ENCODE measurements around the gene BSN. TPM values are rescaled to one million over a fixed set of nuclear protein-coding genes. Genes with fewer than 3 reads are reported as not detected.
A peak's percentile ranks its signal among the peaks of the same experiment; 100 is the strongest.
"Not testable (repeated sequence)": the region's sequence is repeated elsewhere in the genome, so short reads cannot be mapped to it uniquely, and the experiment has no call there.

The BSN gene
- polyA plus RNA-seq, 10 donors = 0.63 to 1.2 (median 0.91) TPM

- peak in 1 of 3 donors; percentile 38 for DNase-seq
Measured at GRCh38 chr3:49673121-49673714, 118.9 kb downstream of the BSN start.

- DNase-seq = peak; percentile 94 to 97 (median 94)
Measured at GRCh38 chr3:49673715-49674496, 119.6 kb downstream of the BSN start, which contains the start of gene APEH. Gene APEH, plus strand, starts transcription at chr3:49674351. Its CDS starts 51 bp downstream, at chr3:49674402.

GRCh38 chr3:49674497-49674983 is 120.3 kb downstream of the BSN start:
- no peak for DNase-seq

- DNase-seq = no peak
Measured at GRCh38 chr3:49675912-49676311, 121.6 kb downstream of the BSN start.

- DNase-seq = no peak
Measured at GRCh38 chr3:49680493-49681231, 126.4 kb downstream of the BSN start.

GRCh38 chr3:49681232-49681522 is 126.9 kb downstream of the BSN start:
- no peak for DNase-seq

GRCh38 chr3:49681543-49681942 is 127.3 kb downstream of the BSN start:
- DNase-seq = no peak

GRCh38 chr3:49683162-49683561 is 128.9 kb downstream of the BSN start:
- DNase-seq = no peak

- DNase-seq = not testable (repeated sequence)
Measured at GRCh38 chr3:49684453-49684852, 130.2 kb downstream of the BSN start.

GRCh38 chr3:49685103-49685502 is 130.8 kb downstream of the BSN start:
- DNase-seq = not testable (repeated sequence)

- DNase-seq = not testable (repeated sequence)
Measured at GRCh38 chr3:49685846-49686245, 131.6 kb downstream of the BSN start.

- DNase-seq = peak in 1 of 3 donors; percentile 37
Measured at GRCh38 chr3:49686346-49686745, 132.1 kb downstream of the BSN start.

GRCh38 chr3:49686769-49687423 is 132.6 kb downstream of the BSN start:
- DNase-seq = peak in 1 of 3 donors; percentile 46

- DNase-seq = not testable (repeated sequence)
Measured at GRCh38 chr3:49687424-49687795, 133.1 kb downstream of the BSN start.

GRCh38 chr3:49688338-49689045 is 134.2 kb downstream of the BSN start:
- DNase-seq = not testable (repeated sequence)

- peak; percentile 91 to 98 (median 95) for DNase-seq
Measured at GRCh38 chr3:49689046-49689907, 135.0 kb downstream of the BSN start, which contains the start of the genes MST1 and RNF123. Gene MST1, minus strand, starts transcription at chr3:49689474. Its CDS starts 783 bp downstream, at chr3:49688691. Gene RNF123, plus strand, starts transcription at chr3:49689557. Its CDS starts 1,609 bp downstream, at chr3:49691166.

- not testable (repeated sequence) for DNase-seq
Measured at GRCh38 chr3:49689908-49690624, 135.8 kb downstream of the BSN start.

- DNase-seq = not testable (repeated sequence)
Measured at GRCh38 chr3:49690856-49691255, 136.6 kb downstream of the BSN start.

GRCh38 chr3:49691481-49691880 is 137.2 kb downstream of the BSN start:
- DNase-seq = not testable (repeated sequence)
